ENCODE data around the gene WWOX. TPM values are rescaled to one million over a fixed set of nuclear protein-coding genes. Genes with fewer than 3 reads are reported as not detected.

Gene WWOX
- polyA plus RNA-seq, 1 donor (not counting 4 experiments of a cell fraction or from before 2014, with no cell fraction given) = 5.1 TPM

DNA sequence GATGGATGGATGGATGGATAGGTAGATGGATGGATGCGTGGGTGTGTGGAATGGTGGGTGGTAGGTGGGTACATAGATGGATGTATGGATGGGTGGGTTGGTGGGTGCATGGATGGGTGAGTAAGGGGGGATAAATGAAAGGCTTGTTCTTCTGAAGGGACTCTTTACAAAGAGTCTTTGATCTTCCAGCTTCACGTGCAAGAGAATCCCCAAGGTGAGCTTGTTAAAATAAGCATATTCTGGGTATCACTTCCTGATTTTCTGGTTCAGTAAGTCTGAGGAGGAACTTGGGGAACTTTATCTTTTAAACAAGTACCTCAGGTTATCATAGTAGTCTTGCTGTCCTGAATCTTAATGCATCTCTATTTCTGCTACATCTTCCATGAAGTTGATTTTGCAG lies 862.0 kb downstream of the WWOX start:
- Histone ChIP-seq H3K27me3 (ENCODE audit: control insufficient read depth, extremely low read depth, insufficient read depth, low read length) (peaks cover 6% of the 10 kb centered on the region), H2AFZ (ENCODE audit: control insufficient read depth, low read length) (no peak overlapping the region), H3K36me3 (ENCODE audit: control insufficient read depth in 2 of 2, extremely low read depth in 1 of 2, insufficient read depth in 2 of 2, low read length in 2 of 2) (no peaks in the 10 kb centered on the region), H3K4me3 (ENCODE audit: control insufficient read depth in 2 of 3, extremely low read depth in 1 of 3, insufficient read depth in 2 of 3, low read depth in 1 of 3, low read length in 3 of 3) (no peak overlapping the region), H3K79me2 (ENCODE audit: control insufficient read depth, insufficient read depth, low read length) (no peaks in the 10 kb centered on the region), H3K4me2 (ENCODE audit: control insufficient read depth, extremely low read depth, insufficient read depth, low read depth, low read length) (no peak overlapping the region), H3K9me1 (ENCODE audit: control insufficient read depth, extremely low read depth, insufficient read depth, low read length) (no peaks in the 10 kb centered on the region), H3K9me3 (ENCODE audit: control insufficient read depth, low read depth, low read length) (no peaks in the 10 kb centered on the region), H3K9ac (ENCODE audit: control insufficient read depth, extremely low read depth, insufficient read depth, low read length) (no peak overlapping the region), H4K20me1 (ENCODE audit: control insufficient read depth, extremely low read depth, insufficient read depth, low read length) (no peaks in the 10 kb centered on the region), H3K4me1 (ENCODE audit: control insufficient read depth, extremely low read depth, insufficient read depth, low read length) (peaks cover 7% of the 10 kb centered on the region), H3K27ac (ENCODE audit: control insufficient read depth, insufficient read depth, low read length) (no peak overlapping the region)
- FAIRE-seq (no peak), DNase-seq (ENCODE audit: low read depth, low spot score) (no peak)
- dilution Hi-C loops (cut with MboI; ENCODE audit: extremely low pct_ligation_motif_present, low sequenced_read_pairs) = no loop called here
- TF ChIP-seq, protein P1, sequence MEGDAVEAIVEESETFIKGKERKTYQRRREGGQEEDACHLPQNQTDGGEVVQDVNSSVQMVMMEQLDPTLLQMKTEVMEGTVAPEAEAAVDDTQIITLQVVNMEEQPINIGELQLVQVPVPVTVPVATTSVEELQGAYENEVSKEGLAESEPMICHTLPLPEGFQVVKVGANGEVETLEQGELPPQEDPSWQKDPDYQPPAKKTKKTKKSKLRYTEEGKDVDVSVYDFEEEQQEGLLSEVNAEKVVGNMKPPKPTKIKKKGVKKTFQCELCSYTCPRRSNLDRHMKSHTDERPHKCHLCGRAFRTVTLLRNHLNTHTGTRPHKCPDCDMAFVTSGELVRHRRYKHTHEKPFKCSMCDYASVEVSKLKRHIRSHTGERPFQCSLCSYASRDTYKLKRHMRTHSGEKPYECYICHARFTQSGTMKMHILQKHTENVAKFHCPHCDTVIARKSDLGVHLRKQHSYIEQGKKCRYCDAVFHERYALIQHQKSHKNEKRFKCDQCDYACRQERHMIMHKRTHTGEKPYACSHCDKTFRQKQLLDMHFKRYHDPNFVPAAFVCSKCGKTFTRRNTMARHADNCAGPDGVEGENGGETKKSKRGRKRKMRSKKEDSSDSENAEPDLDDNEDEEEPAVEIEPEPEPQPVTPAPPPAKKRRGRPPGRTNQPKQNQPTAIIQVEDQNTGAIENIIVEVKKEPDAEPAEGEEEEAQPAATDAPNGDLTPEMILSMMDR (optimal IDR thresholded peaks at IDR 0.05 in 1 of 3, IDR thresholded peaks at IDR 0.05 in 1 of 3, conservative IDR thresholded peaks at IDR 0.05 in 1 of 3; ENCODE audit: extremely low read depth in 1 of 3, insufficient read depth in 2 of 3, low read length in 3 of 3) = no peak
- no peak for TF ChIP-seq EZH2 (IDR thresholded peaks at IDR 0.05; ENCODE audit: low read length)

DNA sequence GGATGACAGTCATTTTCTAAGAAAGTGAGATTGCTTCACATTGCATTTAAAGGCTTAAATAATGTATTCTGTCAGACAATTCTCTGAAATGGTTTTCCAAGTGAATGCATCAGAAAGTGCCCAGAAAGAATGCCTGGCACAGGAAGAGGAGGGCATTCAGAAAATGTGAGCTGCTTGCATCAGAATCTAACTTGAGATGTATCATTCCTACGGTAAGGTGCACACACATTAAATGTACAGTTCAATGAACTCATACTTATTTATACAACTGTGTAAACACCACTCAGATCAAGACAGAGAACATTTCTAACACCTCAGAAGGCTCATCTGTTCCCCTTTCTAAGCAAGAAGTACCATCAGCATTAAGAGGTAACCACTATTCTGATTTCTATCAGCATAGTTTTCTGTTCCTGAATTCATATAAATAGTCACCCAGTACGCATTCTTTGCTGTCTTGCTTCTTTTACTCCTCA lies 863.0 kb downstream of the WWOX start:
- Histone ChIP-seq H4K20me1 (ENCODE audit: control insufficient read depth, extremely low read depth, insufficient read depth, low read length) (no peaks in the 10 kb centered on the region), H3K9me3 (ENCODE audit: control insufficient read depth, low read depth, low read length) (no peaks in the 10 kb centered on the region), H3K4me1 (ENCODE audit: control insufficient read depth, extremely low read depth, insufficient read depth, low read length) (peaks cover 3% of the 10 kb centered on the region), H3K4me3 (ENCODE audit: control insufficient read depth in 2 of 3, extremely low read depth in 1 of 3, insufficient read depth in 2 of 3, low read depth in 1 of 3, low read length in 3 of 3) (no peak overlapping the region), H3K79me2 (ENCODE audit: control insufficient read depth, insufficient read depth, low read length) (no peaks in the 10 kb centered on the region), H3K27me3 (ENCODE audit: control insufficient read depth, extremely low read depth, insufficient read depth, low read length) (peaks cover 6% of the 10 kb centered on the region), H3K36me3 (ENCODE audit: control insufficient read depth in 2 of 2, extremely low read depth in 1 of 2, insufficient read depth in 2 of 2, low read length in 2 of 2) (no peaks in the 10 kb centered on the region), H2AFZ (ENCODE audit: control insufficient read depth, low read length) (no peak overlapping the region), H3K9ac (ENCODE audit: control insufficient read depth, extremely low read depth, insufficient read depth, low read length) (no peak overlapping the region), H3K4me2 (ENCODE audit: control insufficient read depth, extremely low read depth, insufficient read depth, low read depth, low read length) (no peak overlapping the region), H3K27ac (ENCODE audit: control insufficient read depth, insufficient read depth, low read length) (no peak overlapping the region), H3K9me1 (ENCODE audit: control insufficient read depth, extremely low read depth, insufficient read depth, low read length) (no peaks in the 10 kb centered on the region)
- dilution Hi-C loops (cut with MboI; ENCODE audit: extremely low pct_ligation_motif_present, low sequenced_read_pairs) = no loop called here
- TF ChIP-seq, protein P1 (optimal IDR thresholded peaks at IDR 0.05 in 1 of 3, IDR thresholded peaks at IDR 0.05 in 1 of 3, conservative IDR thresholded peaks at IDR 0.05 in 1 of 3; ENCODE audit: extremely low read depth in 1 of 3, insufficient read depth in 2 of 3, low read length in 3 of 3) = no peak
- TF ChIP-seq EZH2 (IDR thresholded peaks at IDR 0.05; ENCODE audit: low read length) = no peak
- DNase-seq (ENCODE audit: low read depth, low spot score) = no peak
- FAIRE-seq = no peak

Data from keratinocyte (primary cell).